Measurements from ENCODE around the gene ASRGL1.

DNA sequence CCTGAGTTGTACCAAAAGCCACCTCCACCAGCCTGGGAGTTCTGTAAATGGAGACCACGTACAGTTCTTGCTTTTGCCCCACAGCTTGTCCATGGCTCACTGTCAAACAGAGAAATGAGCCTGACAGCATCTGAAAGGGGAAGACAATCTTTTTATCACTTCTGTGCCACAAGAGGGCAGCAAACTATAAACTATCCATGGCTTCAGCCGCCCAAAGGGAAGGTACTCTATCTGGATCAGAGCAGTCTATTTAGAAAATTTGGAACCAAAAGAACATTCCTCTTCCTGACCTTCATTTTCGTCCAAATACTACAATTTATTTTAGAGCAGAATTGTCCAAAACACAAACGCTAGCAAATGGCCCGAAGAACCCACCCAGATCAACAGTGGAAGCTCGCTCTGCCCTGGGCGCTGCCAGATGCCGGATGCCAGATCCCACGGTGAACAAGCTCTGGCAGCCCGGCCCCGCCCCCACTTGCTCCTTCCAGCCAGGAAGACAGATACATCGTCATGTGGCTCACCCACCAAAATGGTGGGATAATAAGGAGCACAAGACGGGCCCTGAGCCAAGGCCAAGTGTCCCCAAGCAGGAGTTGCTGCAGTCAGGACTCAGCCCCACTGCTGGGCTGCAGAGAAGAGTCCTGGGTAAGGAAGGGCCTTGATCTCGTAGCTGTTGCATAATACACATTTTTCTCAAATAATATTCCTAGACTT, 57.7 kb downstream of the ASRGL1 start:
- no peak for TF ChIP-seq POLR2A (IDR thresholded peaks at IDR 0.05)
- TF ChIP-seq, protein P1, sequence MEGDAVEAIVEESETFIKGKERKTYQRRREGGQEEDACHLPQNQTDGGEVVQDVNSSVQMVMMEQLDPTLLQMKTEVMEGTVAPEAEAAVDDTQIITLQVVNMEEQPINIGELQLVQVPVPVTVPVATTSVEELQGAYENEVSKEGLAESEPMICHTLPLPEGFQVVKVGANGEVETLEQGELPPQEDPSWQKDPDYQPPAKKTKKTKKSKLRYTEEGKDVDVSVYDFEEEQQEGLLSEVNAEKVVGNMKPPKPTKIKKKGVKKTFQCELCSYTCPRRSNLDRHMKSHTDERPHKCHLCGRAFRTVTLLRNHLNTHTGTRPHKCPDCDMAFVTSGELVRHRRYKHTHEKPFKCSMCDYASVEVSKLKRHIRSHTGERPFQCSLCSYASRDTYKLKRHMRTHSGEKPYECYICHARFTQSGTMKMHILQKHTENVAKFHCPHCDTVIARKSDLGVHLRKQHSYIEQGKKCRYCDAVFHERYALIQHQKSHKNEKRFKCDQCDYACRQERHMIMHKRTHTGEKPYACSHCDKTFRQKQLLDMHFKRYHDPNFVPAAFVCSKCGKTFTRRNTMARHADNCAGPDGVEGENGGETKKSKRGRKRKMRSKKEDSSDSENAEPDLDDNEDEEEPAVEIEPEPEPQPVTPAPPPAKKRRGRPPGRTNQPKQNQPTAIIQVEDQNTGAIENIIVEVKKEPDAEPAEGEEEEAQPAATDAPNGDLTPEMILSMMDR (IDR thresholded peaks at IDR 0.05): peak; percentile 74 to 80 (median 80)
